Measurements from ENCODE around the gene ZC3H4. TPM values are rescaled to one million over a fixed set of nuclear protein-coding genes. Genes with fewer than 3 reads are reported as not detected.
A peak's percentile ranks its signal among the peaks of the same experiment; 100 is the strongest.

The ZC3H4 gene
- total RNA-seq, 1 experiment from 2014 or later: 105 TPM

- Histone ChIP-seq H3K23ac (ENCODE audit: insufficient read length, low read depth, low read length) (no peak overlapping the region), H3K4me2 (ENCODE audit: insufficient read depth, insufficient read length, low read length) (no peak overlapping the region), H4K8ac (replicated peaks; ENCODE audit: insufficient read length, low read depth, low read length) (no peak overlapping the region), H2BK15ac (ENCODE audit: low read depth, low read length) (no peak overlapping the region), H3K9me3 (ENCODE audit: control insufficient read depth, low read depth, low read length) (no peaks in the 10 kb centered on the region), H3K27me3 (ENCODE audit: insufficient read depth, low read length) (no peaks in the 10 kb centered on the region), H3K79me2 (ENCODE audit: insufficient read depth, low read length) (no peaks in the 10 kb centered on the region), H3K18ac (ENCODE audit: insufficient read length, low read depth, low read length) (no peak overlapping the region), H3K9ac (ENCODE audit: extremely low read depth, insufficient read length, low read length) (no peak overlapping the region), H3K14ac (ENCODE audit: insufficient read depth, low read length) (no peak overlapping the region), H3K4me1 (ENCODE audit: insufficient read depth, low read length) (no peaks in the 10 kb centered on the region), H2BK120ac (ENCODE audit: low read depth, low read length, poor library complexity, severe bottlenecking) (no peak overlapping the region), H2BK5ac (ENCODE audit: insufficient read length, low read length) (no peak overlapping the region), H3K56ac (ENCODE audit: insufficient read length, low read depth, low read length) (no peak overlapping the region), H3T11ph (ENCODE audit: low read length) (no peak overlapping the region), H4K91ac (ENCODE audit: insufficient read length, low read depth, low read length) (no peak overlapping the region), H2AK5ac (ENCODE audit: insufficient read length, low read length) (no peak overlapping the region), H3K79me1 (ENCODE audit: insufficient read depth, low read depth, low read length, poor library complexity, severe bottlenecking) (no peaks in the 10 kb centered on the region), H4K20me1 (ENCODE audit: control insufficient read depth, insufficient read depth, insufficient read length) (no peaks in the 10 kb centered on the region), H3K27ac (ENCODE audit: insufficient read length, low read depth, low read length) (no peak overlapping the region), H2AFZ (ENCODE audit: low read length) (no peak overlapping the region), H3K4ac (ENCODE audit: low read depth, low read length) (no peak overlapping the region), H2BK12ac (ENCODE audit: insufficient read length, low read depth, low read length) (no peak overlapping the region), H2BK20ac (ENCODE audit: low read depth, low read length, poor library complexity, severe bottlenecking) (no peak overlapping the region), H3K23me2 (ENCODE audit: insufficient read length, low read depth, low read length, poor library complexity, severe bottlenecking) (no peaks in the 10 kb centered on the region), H4K5ac (ENCODE audit: insufficient read length, low read depth, low read length) (no peak overlapping the region)
- Mint-ChIP-seq H3K36me3 (ENCODE audit: insufficient read depth in 1 of 3, low read depth in 3 of 3) (peaks cover 37 to 79% (median 75%) of the 10 kb centered on the region in 3 experiments; a peak in 6 of 7 replicates), H3K9me3 (no peaks in the 10 kb centered on the region), H3K4me3 (no peak overlapping the region), H3K4me1 (peaks cover 0 to 3% of the 10 kb centered on the region in 2 experiments; a peak in 2 of 4 replicates), H3K27ac (peak overlapping the region in 1 of 3 experiments; percentile 48; a peak in 1 of 7 replicates), H3K27me3 (ENCODE audit: low read depth) (no peaks in the 10 kb centered on the region)
- WGBS (ENCODE audit: extremely low coverage, insufficient read length, low lambda C conversion rate): no CpG with 5 or more reads among the region's 10 CpGs
- no peak for TF ChIP-seq CTCF (conservative IDR thresholded peaks at IDR 0.05)
- no peak for DNase-seq
Observed at GRCh38 chr19:47073574-47073973, 40.0 kb downstream of the ZC3H4 start.

Data from H9 (cell line).